GM19438 (cell line): ENCODE results near the gene TMEM182.

ENCODE experiments used
- ATAC-seq: cut with Tn5 transposase; IDR thresholded peaks from one replicate; pipeline ENCODE4 v1.9.1; 2021; ENCODE audit warnings: low read depth; ENCODE audit not compliant: unreplicated experiment

The TMEM182 gene

DNA sequence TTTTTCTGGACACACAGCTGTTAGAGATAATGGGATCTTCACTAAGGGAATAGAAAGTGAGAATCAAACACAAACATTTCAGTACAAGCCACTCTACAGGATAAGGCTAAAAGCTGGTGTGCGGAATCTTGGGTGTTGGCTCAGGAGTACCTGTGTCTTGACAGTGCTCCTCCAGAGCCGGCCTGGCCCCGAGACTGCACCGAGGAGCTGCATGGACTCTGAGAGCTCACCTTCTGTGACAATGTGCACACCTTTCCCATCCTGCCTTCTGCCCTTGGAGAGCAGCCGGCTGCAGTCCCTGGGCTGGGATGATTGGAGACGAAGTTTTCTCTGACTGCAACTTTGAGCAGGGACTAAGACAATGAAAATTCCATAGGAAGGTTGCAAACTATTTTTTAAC is 89.1 kb downstream of the TMEM182 start:
- ATAC-seq, result no peak

DNA sequence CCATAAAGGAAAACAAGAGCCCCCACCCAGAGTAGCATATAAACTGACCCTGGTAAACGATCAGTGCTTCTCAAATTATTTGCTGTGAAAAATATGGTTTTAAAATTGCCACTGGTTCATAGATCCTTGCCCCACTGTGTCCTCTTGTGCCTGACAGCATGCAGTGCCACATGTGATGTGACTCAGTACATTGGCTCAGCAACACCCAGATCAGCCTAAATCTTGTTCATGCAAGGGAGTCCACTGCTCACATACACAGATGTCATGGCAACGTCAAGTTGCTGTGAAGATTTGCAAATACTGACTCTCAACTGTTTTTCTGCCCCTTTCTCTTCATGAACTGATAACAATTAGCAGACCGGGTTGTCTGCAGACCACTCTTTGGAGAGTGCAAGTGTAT is 91.0 kb downstream of the TMEM182 start:
- ATAC-seq, result no peak
